ENCODE data around the gene MAST4. TPM values are rescaled to one million over a fixed set of nuclear protein-coding genes. Genes with fewer than 3 reads are reported as not detected.

Gene MAST4
- polyA plus RNA-seq, 2 of the 4 experiments (the other 2 are of a cell fraction), result 1.2 to 5.8 TPM

DNA sequence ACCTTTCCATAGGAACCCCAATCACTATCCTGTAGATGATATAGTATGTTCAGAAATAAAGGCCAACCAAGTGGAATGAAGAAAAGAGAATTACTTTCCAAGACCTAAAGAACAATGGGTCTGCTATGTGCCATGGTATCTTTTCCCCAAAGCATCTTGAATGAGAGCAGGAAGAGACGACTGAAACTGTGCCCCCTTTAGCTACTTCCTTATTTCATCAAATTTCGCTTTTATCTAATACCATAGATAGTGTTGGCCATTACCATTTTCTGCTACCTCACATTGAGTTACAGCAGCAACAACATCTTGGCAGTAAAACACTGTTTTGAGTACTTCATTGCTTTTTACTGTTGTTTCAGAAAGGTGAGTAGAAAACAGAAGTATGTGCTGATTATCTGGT, 333.8 kb downstream of the MAST4 start:
- no peak overlapping the region for H3K4me3 ChIP-seq
- CTCF ChIA-PET, result interaction anchor here (0.9 to 2.6 kb wide), 3 partner anchors 22 to 123 kb away, joined by 4 to 10 read pairs (median 4); no protein-coding TSS in a partner anchor
- ATAC-seq (no peak), FAIRE-seq (no peak), DNase-seq (ENCODE audit: low read depth in 1 of 2, low spot score in 1 of 2) (no peak)
- POLR2A ChIA-PET, result no interaction called here
- WGBS (ENCODE audit: missing lambda C conversion rate), result 83% methylated on average over 2 of the region's 2 CpGs
- H3K4me2 ChIP-seq, result no peak overlapping the region
- TF ChIP-seq HOXB13 (CRISPR knock-in tag; IDR thresholded peaks at IDR 0.05; ENCODE audit: low read depth), result no peak
- TF ChIP-seq, protein P1, sequence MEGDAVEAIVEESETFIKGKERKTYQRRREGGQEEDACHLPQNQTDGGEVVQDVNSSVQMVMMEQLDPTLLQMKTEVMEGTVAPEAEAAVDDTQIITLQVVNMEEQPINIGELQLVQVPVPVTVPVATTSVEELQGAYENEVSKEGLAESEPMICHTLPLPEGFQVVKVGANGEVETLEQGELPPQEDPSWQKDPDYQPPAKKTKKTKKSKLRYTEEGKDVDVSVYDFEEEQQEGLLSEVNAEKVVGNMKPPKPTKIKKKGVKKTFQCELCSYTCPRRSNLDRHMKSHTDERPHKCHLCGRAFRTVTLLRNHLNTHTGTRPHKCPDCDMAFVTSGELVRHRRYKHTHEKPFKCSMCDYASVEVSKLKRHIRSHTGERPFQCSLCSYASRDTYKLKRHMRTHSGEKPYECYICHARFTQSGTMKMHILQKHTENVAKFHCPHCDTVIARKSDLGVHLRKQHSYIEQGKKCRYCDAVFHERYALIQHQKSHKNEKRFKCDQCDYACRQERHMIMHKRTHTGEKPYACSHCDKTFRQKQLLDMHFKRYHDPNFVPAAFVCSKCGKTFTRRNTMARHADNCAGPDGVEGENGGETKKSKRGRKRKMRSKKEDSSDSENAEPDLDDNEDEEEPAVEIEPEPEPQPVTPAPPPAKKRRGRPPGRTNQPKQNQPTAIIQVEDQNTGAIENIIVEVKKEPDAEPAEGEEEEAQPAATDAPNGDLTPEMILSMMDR (IDR thresholded peaks at IDR 0.05), result no peak
- no peak overlapping the region for H3K27ac ChIP-seq
- H3K4me1 ChIP-seq, result no peaks in the 10 kb centered on the region
- no peaks in the 10 kb centered on the region for H3K9me3 ChIP-seq

DNA sequence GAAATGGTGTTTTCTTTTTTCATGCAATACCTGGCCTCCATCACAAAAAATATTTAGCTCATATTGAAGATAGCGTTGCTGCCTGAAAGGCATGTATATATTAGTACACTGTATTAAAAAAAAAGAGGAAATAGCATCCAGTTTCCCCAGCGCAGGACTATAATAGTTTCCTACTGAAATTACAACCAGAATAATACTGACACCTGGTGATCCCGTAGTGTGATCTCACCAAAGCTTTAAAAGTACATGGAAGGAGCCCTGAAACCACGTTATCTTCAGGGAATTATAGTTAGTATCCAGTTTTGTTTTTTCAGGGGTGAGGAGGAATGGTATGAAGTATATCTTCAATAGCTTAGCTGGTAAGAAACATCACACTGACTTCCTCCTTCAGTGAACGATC, 335.5 kb downstream of the MAST4 start:
- Histone ChIP-seq H3K27ac (no peak overlapping the region), H3K9me3 (no peaks in the 10 kb centered on the region), H3K4me3 (no peak overlapping the region), H3K4me1 (no peaks in the 10 kb centered on the region), H3K4me2 (no peak overlapping the region)
- WGBS (ENCODE audit: missing lambda C conversion rate), result 93% methylated on average over 5 of the region's 5 CpGs
- no peak for DNase-seq (ENCODE audit: low read depth in 1 of 2, low spot score in 1 of 2)
- TF ChIP-seq, protein P1 (IDR thresholded peaks at IDR 0.05), result no peak
- no peak for TF ChIP-seq NFE2L2 (conservative IDR thresholded peaks at IDR 0.05; ENCODE audit: low read length)
- POLR2A ChIA-PET, result no interaction called here
- CTCF ChIA-PET, result interaction anchor here (1.1 to 2.6 kb wide), 6 partner anchors 15 to 231 kb away, joined by 3 to 10 read pairs (median 4); no protein-coding TSS in a partner anchor
- no peak for ATAC-seq
- no peak for FAIRE-seq

DNA sequence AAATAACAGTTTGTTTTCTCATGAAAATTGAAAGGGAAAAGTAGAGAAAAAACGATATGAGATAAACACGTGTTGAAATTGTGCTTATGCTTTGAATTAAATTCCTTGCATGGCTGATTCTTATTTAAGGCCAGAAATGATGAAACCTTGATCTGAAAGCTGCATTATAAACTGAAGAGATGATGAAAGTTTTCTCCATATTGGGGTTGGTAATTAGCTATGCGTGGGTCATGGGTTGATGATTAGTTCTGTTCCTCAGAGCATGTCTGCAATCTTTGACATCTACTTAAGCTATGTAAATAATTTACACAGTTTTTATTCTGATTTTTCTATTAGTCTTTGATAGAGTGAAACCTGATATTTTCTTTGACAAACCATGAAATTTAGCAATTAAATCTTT, 336.3 kb downstream of the MAST4 start:
- 66% methylated on average over 3 of the region's 3 CpGs for WGBS (ENCODE audit: missing lambda C conversion rate)
- ATAC-seq, result no peak

DNA sequence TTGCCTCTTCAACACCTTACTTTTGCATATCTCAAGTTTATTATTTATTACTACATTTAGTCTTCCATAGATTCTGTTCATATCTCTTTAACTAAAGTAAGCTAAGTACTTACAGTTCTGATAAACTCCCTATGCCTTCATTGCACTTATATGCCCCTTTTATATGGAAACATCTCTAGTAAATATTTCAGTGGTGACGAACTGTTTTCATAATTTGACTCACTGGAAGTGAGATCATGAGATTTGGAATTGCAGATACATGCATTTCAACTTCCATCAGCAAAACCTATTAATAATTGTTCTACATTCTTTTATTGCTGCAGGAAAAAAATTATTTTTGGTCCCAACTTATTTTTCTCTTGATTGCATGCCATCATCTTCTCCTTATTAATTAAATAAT, 336.9 kb downstream of the MAST4 start:
- H3K9me3 ChIP-seq, result no peaks in the 10 kb centered on the region
- 59% methylated on average over 1 of the region's 1 CpG for WGBS (ENCODE audit: missing lambda C conversion rate)
- FAIRE-seq (no peak), ATAC-seq (no peak), DNase-seq (ENCODE audit: low read depth in 1 of 2, low spot score in 1 of 2) (no peak)
- CTCF ChIA-PET, result no interaction called here
- no peak overlapping the region for H3K4me3 ChIP-seq
- no peak overlapping the region for H3K27ac ChIP-seq
- no peaks in the 10 kb centered on the region for H3K4me1 ChIP-seq
- TF ChIP-seq, protein P2, sequence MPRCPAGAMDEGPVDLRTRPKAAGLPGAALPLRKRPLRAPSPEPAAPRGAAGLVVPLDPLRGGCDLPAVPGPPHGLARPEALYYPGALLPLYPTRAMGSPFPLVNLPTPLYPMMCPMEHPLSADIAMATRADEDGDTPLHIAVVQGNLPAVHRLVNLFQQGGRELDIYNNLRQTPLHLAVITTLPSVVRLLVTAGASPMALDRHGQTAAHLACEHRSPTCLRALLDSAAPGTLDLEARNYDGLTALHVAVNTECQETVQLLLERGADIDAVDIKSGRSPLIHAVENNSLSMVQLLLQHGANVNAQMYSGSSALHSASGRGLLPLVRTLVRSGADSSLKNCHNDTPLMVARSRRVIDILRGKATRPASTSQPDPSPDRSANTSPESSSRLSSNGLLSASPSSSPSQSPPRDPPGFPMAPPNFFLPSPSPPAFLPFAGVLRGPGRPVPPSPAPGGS (IDR thresholded peaks at IDR 0.05), result no peak
- TF ChIP-seq RARB (CRISPR knock-in tag; IDR thresholded peaks at IDR 0.05) (no peak), FOSL2 (IDR thresholded peaks at IDR 0.05) (no peak), FOSL2 (CRISPR knock-in tag; IDR thresholded peaks at IDR 0.05) (no peak), JUNB (IDR thresholded peaks at IDR 0.05) (no peak), HOXB13 (CRISPR knock-in tag; IDR thresholded peaks at IDR 0.05; ENCODE audit: low read depth) (no peak)
- TF ChIP-seq, protein P3, sequence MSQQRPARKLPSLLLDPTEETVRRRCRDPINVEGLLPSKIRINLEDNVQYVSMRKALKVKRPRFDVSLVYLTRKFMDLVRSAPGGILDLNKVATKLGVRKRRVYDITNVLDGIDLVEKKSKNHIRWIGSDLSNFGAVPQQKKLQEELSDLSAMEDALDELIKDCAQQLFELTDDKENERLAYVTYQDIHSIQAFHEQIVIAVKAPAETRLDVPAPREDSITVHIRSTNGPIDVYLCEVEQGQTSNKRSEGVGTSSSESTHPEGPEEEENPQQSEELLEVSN (IDR thresholded peaks at IDR 0.05; ENCODE audit: borderline replicate concordance, low read depth), result no peak
- POLR2A ChIA-PET, result no interaction called here
- no peak overlapping the region for H3K4me2 ChIP-seq

More for the DNA sequence above, 336.3 kb downstream of the MAST4 start:
- Histone ChIP-seq H3K4me2 (no peak overlapping the region), H3K27ac (no peak overlapping the region), H3K9me3 (no peaks in the 10 kb centered on the region), H3K4me1 (no peaks in the 10 kb centered on the region), H3K4me3 (no peak overlapping the region)
- ChIA-PET CTCF (interaction anchor here (1.1 to 1.5 kb wide), 3 partner anchors 15 to 117 kb away, joined by 3 to 4 read pairs (median 4); no protein-coding TSS in a partner anchor), POLR2A (no interaction called here)
- no peak for FAIRE-seq
- DNase-seq (ENCODE audit: low read depth in 1 of 2, low spot score in 1 of 2), result no peak
- TF ChIP-seq RARB (CRISPR knock-in tag; IDR thresholded peaks at IDR 0.05) (no peak), NFE2L2 (conservative IDR thresholded peaks at IDR 0.05; ENCODE audit: low read length) (no peak), TP53 (CRISPR knock-in tag; IDR thresholded peaks at IDR 0.05) (no peak)
- TF ChIP-seq, protein P2 (IDR thresholded peaks at IDR 0.05), result no peak

All from A549 (cell line).